Thyroid gland (tissue), 4 donors: ENCODE measurements around the gene CHST8. TPM values are rescaled to one million over a fixed set of nuclear protein-coding genes. Genes with fewer than 3 reads are reported as not detected.

Experiments
- DNase-seq, 2 donors: peaks; one replicate each; pipeline ENCODE4 v3.0.0-alpha.2; 2019
- H3K27ac ChIP-seq, 3 donors: fragments of 200-600 bp; sonication (generic); 1 replicate in 2 of 3; 2 replicates in 1 of 3; pipeline ENCODE4 v1.5.1; 2016 to 2019; ENCODE audit warnings: mild to moderate bottlenecking in 1 of 3, moderate library complexity in 1 of 3
- H3K27me3 ChIP-seq: fragments of 200-600 bp; sonication (generic); one replicate; pipeline ENCODE4 v1.5.1; 2019
- H3K36me3 ChIP-seq, 2 donors: fragments of 200-600 bp; sonication (generic); one replicate each; pipeline ENCODE4 v1.5.1; 2016 to 2019
- H3K4me1 ChIP-seq, 2 donors: fragments of 200-600 bp; sonication (generic); one replicate each; pipeline ENCODE4 v1.5.1; 2017 to 2019
- H3K4me3 ChIP-seq, 3 donors: fragments of 200-600 bp; sonication (generic); replicated peaks in 1 of 3; 1 replicate in 2 of 3; 2 replicates in 1 of 3; pipeline ENCODE4 v1.5.1; 2016; ENCODE audit warnings: mild to moderate bottlenecking in 1 of 3
- H3K9me3 ChIP-seq: fragments of 200-600 bp; sonication (generic); one replicate; pipeline ENCODE4 v1.5.1; 2017
- POLR2A ChIP-seq, 2 donors: fragments of 450-650 bp; IDR thresholded peaks; one replicate each; pipeline ENCODE4 v1.6.1; 2017; ENCODE audit warnings: antibody characterized with exemption in 2 of 2, mild to moderate bottlenecking in 2 of 2, moderate library complexity in 1 of 2
- WGBS, 2 donors: methylation state at CpG; one replicate each; pipeline ENCODE4 v1.1.5; 2017; 5-methylcytosine and 5-hydroxymethylcytosine counted together
- intact Hi-C: fragments of 100-400 bp; cut with DNase I; formaldehyde crosslinking; loops from one replicate; pipeline ENCODE4 v1.15.1; 2023
- total RNA-seq, 4 donors: library from RNA; depleted of rRNA; stranded (reverse); fragments of >200 nt; gene quantifications; one replicate each; pipeline ENCODE4 v1.2.3, GENCODE V29; 2016
- TF ChIP-seq, protein P1 (sequence below), 6 experiments: fragments of 200-600 bp in 3 of 6; fragments of 450-650 bp in 3 of 6; sonication (generic) in 3 of 6; IDR thresholded peaks; one replicate each; pipeline ENCODE4 v1.5.1; 2016 to 2019; ENCODE audit warnings: antibody characterized with exemption in 6 of 6, mild to moderate bottlenecking in 2 of 6, inconsistent platforms in 1 of 6, moderate library complexity in 1 of 6

CHST8 gene
- total RNA-seq, 4 donors from 2014 or later, result 0.83 to 2.6 (median 1.4) TPM; not detected in 1

DNA sequence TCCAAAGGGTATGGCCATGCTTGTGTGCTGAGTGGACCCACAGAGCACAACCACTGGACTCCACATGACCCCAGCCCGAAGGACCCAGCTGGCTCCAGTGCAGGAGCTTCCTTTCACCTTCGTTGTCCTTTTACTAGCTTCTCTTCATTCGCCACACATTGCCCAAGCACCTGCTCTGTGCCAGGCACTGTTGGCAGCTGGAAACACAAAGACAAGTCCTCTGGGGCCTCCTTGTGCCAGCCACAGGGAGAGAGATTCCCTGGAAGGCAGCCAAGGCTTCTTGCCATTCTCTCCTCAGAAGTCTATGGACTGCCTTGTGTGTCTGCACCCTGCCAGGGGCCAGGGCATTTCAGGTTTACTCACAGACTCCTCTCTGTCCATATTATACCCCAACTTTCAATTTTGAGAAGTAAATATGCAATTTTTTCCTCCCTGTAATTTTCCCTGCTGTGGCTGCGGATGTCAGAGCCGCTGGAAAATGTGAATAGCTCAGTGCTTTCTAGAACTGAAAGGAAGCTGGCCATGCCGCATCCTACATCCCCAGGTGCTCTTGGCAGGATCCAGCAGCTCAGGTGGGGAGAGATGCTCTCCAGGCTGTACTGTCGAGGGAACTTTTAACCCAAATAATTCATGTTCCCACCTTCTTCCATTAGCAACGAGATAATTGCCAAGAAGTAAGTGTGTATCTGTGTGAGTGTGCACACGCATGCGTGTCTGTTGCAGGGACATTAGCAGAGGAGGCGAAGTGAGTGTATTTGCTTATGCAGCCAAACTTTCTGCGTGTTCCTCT is 57.2 kb downstream of the CHST8 start:
- intact Hi-C loops, result no loop called here
- no peak for DNase-seq
- H3K9me3 ChIP-seq, result no peaks in the 10 kb centered on the region
- H3K4me3 ChIP-seq, result no peak overlapping the region
- no peak for TF ChIP-seq POLR2A (IDR thresholded peaks at IDR 0.05)
- TF ChIP-seq, protein P1, sequence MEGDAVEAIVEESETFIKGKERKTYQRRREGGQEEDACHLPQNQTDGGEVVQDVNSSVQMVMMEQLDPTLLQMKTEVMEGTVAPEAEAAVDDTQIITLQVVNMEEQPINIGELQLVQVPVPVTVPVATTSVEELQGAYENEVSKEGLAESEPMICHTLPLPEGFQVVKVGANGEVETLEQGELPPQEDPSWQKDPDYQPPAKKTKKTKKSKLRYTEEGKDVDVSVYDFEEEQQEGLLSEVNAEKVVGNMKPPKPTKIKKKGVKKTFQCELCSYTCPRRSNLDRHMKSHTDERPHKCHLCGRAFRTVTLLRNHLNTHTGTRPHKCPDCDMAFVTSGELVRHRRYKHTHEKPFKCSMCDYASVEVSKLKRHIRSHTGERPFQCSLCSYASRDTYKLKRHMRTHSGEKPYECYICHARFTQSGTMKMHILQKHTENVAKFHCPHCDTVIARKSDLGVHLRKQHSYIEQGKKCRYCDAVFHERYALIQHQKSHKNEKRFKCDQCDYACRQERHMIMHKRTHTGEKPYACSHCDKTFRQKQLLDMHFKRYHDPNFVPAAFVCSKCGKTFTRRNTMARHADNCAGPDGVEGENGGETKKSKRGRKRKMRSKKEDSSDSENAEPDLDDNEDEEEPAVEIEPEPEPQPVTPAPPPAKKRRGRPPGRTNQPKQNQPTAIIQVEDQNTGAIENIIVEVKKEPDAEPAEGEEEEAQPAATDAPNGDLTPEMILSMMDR (IDR thresholded peaks at IDR 0.05), result no peak
- no peaks in the 10 kb centered on the region for H3K4me1 ChIP-seq
- H3K36me3 ChIP-seq, result no peaks in the 10 kb centered on the region
- no peaks in the 10 kb centered on the region for H3K27me3 ChIP-seq
- no peak overlapping the region for H3K27ac ChIP-seq
- WGBS, 2 donors, result 77 to 79% methylated on average over 12 of the region's 12 CpGs

DNA sequence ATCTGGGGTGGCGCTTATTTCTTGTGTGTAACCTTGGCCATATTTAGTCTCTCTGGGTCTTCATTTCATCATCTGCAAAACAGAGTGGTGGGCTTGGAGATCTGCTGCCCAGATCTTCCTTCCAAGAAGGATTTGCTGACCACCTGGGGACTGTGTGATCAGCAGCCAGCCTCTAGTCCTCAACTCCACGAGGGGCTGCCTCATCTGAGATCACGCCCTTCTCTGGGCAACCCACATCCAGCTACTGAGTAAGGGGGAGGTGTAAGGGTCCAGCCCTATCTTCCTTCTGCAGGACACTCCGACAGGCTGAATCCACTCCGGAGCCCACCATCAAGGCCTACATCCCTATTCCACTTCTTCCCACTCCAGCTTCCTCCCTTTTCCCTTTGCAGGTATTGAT is 57.9 kb downstream of the CHST8 start:
- H3K36me3 ChIP-seq, result no peaks in the 10 kb centered on the region
- no peak for DNase-seq
- no peak overlapping the region for H3K27ac ChIP-seq
- H3K4me1 ChIP-seq, result peaks cover 0 to 2% of the 10 kb centered on the region in 2 donors
- TF ChIP-seq, protein P1 (IDR thresholded peaks at IDR 0.05), result no peak
- no peak for TF ChIP-seq POLR2A (IDR thresholded peaks at IDR 0.05)
- H3K27me3 ChIP-seq, result peaks cover 3% of the 10 kb centered on the region
- WGBS, 2 donors, result 75 to 84% methylated on average over 5 of the region's 5 CpGs
- intact Hi-C loops, result no loop called here
- no peak overlapping the region for H3K4me3 ChIP-seq
- no peaks in the 10 kb centered on the region for H3K9me3 ChIP-seq

DNA sequence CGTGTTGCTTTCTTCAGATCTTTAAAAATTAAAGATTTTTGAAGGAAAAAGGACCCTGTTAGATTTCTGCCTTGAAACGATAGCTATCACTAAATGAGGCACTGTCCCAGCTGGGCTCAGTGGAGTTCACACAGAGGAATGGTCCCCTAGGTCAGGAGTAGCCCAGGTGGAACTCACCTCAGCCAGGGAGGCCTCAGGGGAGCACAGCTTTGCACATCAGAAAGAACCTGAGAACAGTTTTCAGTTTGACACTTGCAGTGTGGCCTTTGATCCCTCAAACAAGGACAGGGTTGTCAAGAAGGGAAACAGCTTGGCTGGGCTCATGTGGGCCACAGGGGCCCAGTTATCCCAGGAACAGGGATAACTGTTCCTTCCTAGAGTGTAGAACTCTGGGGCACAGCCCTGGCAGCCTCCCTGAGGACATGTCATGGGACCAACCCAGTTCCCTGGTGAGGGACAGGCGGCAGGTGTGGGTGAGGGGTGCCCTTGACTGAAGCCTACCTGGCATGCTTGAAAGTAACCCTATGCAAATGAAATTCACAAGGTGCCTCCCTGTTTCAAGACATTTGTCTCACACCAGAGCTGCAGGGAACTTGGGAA is 59.4 kb downstream of the CHST8 start:
- 72 to 74% methylated on average over 3 of the region's 3 CpGs for WGBS, 2 donors
- DNase-seq, result no peak
- TF ChIP-seq, protein P1 (IDR thresholded peaks at IDR 0.05), result no peak
- no peak for TF ChIP-seq POLR2A (IDR thresholded peaks at IDR 0.05)
- intact Hi-C loops, result no loop called here
- H3K27ac ChIP-seq, result no peak overlapping the region
- no peaks in the 10 kb centered on the region for H3K36me3 ChIP-seq
- peaks cover 0 to 17% of the 10 kb centered on the region in 2 donors for H3K4me1 ChIP-seq
- peaks cover 5% of the 10 kb centered on the region for H3K27me3 ChIP-seq
- no peak overlapping the region for H3K4me3 ChIP-seq
- no peaks in the 10 kb centered on the region for H3K9me3 ChIP-seq

DNA sequence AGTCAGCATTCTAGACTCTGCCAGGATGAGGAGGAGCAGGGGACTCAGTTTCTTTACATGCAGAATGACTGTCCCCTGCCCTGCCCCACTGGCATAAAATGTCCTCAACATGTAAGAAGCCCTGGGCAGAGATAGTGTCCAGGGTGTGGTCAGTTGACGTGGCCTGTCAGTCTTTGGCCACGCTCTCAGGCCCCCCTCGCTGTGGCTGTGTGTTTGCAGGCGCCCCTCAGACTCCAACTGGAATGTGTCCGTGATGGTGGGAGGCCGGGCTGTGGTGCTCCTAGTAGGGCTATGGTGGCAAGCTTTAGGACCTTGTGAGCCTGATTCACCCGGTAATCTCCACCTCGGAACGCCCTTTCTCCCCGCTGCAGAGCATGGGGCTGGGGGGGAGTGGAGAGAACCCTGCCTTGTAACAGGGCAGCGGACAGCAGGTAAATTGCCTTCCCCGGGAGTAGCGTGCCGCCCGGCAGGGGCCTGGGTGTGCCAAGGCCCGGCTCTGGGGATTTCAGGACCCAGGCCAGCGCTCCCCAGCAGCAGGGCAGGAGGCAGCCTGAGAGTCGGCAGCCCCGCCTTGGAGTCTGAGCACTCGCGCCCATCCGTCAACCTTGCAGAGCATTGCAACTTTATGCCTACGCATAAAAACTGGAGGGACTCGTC is 62.3 kb downstream of the CHST8 start:
- H3K36me3 ChIP-seq, result no peaks in the 10 kb centered on the region
- intact Hi-C loops, result no loop called here
- 23 to 36% methylated on average over 13 to 17 of the region's 24 CpGs for WGBS, 2 donors
- H3K4me1 ChIP-seq, result peaks cover 0 to 17% of the 10 kb centered on the region in 2 donors
- H3K27me3 ChIP-seq, result peaks cover 5% of the 10 kb centered on the region
- TF ChIP-seq POLR2A (IDR thresholded peaks at IDR 0.05), result no peak
- TF ChIP-seq, protein P1 (IDR thresholded peaks at IDR 0.05), result no peak
- DNase-seq, result peak; percentile 62 to 75
- no peak overlapping the region for H3K4me3 ChIP-seq
- H3K27ac ChIP-seq, result no peak overlapping the region
- no peaks in the 10 kb centered on the region for H3K9me3 ChIP-seq
